Measurements from ENCODE around the gene PRICKLE2. TPM values are rescaled to one million over a fixed set of nuclear protein-coding genes. Genes with fewer than 3 reads are reported as not detected.

PRICKLE2 gene, protein sequence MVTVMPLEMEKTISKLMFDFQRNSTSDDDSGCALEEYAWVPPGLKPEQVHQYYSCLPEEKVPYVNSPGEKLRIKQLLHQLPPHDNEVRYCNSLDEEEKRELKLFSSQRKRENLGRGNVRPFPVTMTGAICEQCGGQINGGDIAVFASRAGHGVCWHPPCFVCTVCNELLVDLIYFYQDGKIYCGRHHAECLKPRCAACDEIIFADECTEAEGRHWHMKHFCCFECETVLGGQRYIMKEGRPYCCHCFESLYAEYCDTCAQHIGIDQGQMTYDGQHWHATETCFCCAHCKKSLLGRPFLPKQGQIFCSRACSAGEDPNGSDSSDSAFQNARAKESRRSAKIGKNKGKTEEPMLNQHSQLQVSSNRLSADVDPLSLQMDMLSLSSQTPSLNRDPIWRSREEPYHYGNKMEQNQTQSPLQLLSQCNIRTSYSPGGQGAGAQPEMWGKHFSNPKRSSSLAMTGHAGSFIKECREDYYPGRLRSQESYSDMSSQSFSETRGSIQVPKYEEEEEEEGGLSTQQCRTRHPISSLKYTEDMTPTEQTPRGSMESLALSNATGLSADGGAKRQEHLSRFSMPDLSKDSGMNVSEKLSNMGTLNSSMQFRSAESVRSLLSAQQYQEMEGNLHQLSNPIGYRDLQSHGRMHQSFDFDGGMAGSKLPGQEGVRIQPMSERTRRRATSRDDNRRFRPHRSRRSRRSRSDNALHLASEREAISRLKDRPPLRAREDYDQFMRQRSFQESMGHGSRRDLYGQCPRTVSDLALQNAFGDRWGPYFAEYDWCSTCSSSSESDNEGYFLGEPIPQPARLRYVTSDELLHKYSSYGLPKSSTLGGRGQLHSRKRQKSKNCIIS
- 10 to 100 TPM; 54.3 to 98.6 (median 62.5) TPM for total RNA-seq

GRCh38 chr3:64224826-64225610, at the start of gene PRICKLE2:
Gene PRICKLE2 (minus strand): TSS chr3:64225466. CDS start chr3:64198927, 26,539 bp downstream.
- TF ChIP-seq CTCF (IDR thresholded peaks at IDR 0.05; ENCODE audit: low read depth) = no peak

DNA sequence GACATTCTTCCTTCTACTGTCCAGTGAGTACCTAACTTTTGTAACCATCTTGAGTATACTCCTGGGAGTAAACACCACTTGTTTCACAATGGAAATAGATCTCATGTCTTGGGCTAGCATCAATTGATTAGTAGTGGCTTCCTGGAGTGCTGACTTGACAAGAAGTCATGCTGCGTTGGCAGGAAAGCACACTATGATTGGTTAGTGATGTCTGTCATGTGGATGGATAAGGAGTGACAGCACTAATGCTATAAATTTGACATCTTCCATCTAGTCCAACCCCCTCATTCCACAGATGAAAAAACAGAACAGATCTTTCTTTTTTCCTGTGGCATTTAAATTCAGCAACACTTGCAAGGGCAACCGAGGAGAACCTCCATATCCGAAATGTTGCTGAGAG, 47.6 kb upstream of the PRICKLE2 start:
- no peak for TF ChIP-seq CTCF (IDR thresholded peaks at IDR 0.05; ENCODE audit: low read depth)

- TF ChIP-seq CTCF (IDR thresholded peaks at IDR 0.05; ENCODE audit: low read depth) = no peak
Observed at GRCh38 chr3:64272271-64272670, 47.0 kb upstream of the PRICKLE2 start.

DNA sequence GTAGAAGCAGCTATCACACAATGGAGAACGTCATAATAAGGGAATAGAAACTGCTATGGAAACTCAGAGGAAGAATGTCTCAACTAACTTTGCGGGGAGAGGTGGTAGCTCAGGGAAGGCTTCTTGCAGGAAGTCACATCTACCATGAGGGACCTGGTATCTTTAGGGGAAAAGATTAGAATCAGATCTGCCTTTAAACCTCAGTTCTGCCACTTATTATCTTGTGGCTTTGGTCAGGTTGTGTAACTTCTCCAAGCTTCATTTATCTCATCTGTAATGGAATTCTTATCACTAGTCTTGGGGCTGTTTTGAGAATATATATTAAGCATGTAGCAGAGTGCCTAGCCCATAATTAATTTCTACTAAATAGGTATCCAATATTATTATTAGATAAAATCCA, 46.4 kb upstream of the PRICKLE2 start:
- no peak for TF ChIP-seq CTCF (IDR thresholded peaks at IDR 0.05; ENCODE audit: low read depth)

GRCh38 chr3:64270866-64271260, 45.6 kb upstream of the PRICKLE2 start:
- TF ChIP-seq CTCF (IDR thresholded peaks at IDR 0.05; ENCODE audit: low read depth) = no peak

GRCh38 chr3:64270142-64270865, 45.0 kb upstream of the PRICKLE2 start:
- TF ChIP-seq CTCF (IDR thresholded peaks at IDR 0.05; ENCODE audit: low read depth) = no peak

All from subcutaneous adipose tissue (tissue), 4 donors.